T-helper 1 cell treated with Interleukin-12 subunit alpha and Interleukin-12 subunit beta and Interleukin-4 antibody, amounts not matched to agents 30 μg/mL and 1 μg/mL, for 36 hours (primary cell): Measurements from ENCODE around the gene CUBN.

Source experiments
- H3K27ac Mint-ChIP-seq: one replicate; pipeline ENCODE4 v1.8.0; 2021; ENCODE audit warnings: mild to moderate bottlenecking, mixed read lengths
- H3K27me3 Mint-ChIP-seq: one replicate; pipeline ENCODE4 v1.8.0; 2021; ENCODE audit warnings: low read depth, mixed read lengths
- H3K36me3 Mint-ChIP-seq: one replicate; pipeline ENCODE4 v1.8.0; 2021; ENCODE audit warnings: low read depth, mixed read lengths
- H3K4me1 Mint-ChIP-seq: one replicate; pipeline ENCODE4 v1.8.0; 2021; ENCODE audit warnings: low read depth, mixed read lengths
- H3K4me3 Mint-ChIP-seq: one replicate; pipeline ENCODE4 v1.8.0; 2021; ENCODE audit warnings: mild to moderate bottlenecking, moderate library complexity, mixed read lengths
- H3K9me3 Mint-ChIP-seq: one replicate; pipeline ENCODE4 v1.8.0; 2021; ENCODE audit warnings: mixed read lengths

Gene CUBN

GRCh38 chr10:16789261-16789660 lies 340.4 kb downstream of the CUBN start:
- H3K27me3 Mint-ChIP-seq = no peaks in the 10 kb centered on the region
- peaks cover 44% of the 10 kb centered on the region for H3K36me3 Mint-ChIP-seq
- peak overlapping the region; percentile 17 for H3K27ac Mint-ChIP-seq
- H3K4me1 Mint-ChIP-seq = peaks cover 33% of the 10 kb centered on the region
- no peak overlapping the region for H3K4me3 Mint-ChIP-seq
- H3K9me3 Mint-ChIP-seq = peaks cover 10% of the 10 kb centered on the region

DNA sequence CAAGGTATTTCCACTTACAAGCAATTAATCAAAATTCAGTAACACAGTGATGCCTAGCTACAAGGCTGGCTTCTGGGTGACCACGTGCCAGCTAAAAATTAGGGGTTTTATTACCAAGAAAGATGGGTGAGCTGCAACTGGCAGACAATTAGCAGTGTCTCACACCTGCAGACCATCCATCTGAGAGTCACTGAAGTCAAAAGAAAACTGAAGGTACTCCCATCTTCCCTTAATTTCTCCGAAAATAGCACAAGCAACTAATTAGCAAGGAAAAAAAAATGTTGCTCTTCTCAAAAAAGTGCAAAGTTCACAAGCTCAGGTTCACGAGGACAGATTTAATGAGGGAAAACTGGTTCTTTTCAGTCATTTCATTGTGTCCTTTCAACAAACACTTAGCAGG lies 340.8 kb downstream of the CUBN start:
- Mint-ChIP-seq H3K27me3 (no peaks in the 10 kb centered on the region), H3K4me3 (peak overlapping the region; percentile 38), H3K36me3 (peaks cover 48% of the 10 kb centered on the region), H3K27ac (peak overlapping the region; percentile 91), H3K9me3 (peaks cover 10% of the 10 kb centered on the region), H3K4me1 (peaks cover 35% of the 10 kb centered on the region)

DNA sequence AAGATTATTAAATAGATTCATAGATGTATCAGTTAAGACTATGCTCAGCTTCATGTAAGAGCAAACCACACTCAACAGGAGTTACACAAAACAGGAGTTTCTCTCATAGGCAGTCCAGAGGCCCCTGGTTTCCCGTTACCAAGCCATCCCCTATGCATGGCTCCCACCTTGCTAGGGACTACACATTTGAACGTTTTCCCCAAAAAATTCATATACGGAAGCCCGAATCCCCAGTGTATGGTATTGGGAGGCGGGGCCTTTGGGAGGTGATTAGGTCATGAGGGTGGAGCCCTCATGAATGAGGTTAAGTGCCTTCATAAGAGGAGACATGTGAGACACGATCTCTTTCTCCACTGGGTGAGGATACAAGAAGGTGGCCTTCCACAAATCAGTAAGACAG lies 341.5 kb downstream of the CUBN start:
- Mint-ChIP-seq H3K27me3 (no peaks in the 10 kb centered on the region), H3K36me3 (peaks cover 42% of the 10 kb centered on the region), H3K4me3 (peak overlapping the region; percentile 34), H3K27ac (peak overlapping the region; percentile 91), H3K9me3 (peaks cover 5% of the 10 kb centered on the region), H3K4me1 (peaks cover 35% of the 10 kb centered on the region)

- H3K4me3 Mint-ChIP-seq = peak overlapping the region; percentile 34
- H3K4me1 Mint-ChIP-seq = peaks cover 35% of the 10 kb centered on the region
- H3K27ac Mint-ChIP-seq = peak overlapping the region; percentile 91
- H3K9me3 Mint-ChIP-seq = peaks cover 4% of the 10 kb centered on the region
- peaks cover 38% of the 10 kb centered on the region for H3K36me3 Mint-ChIP-seq
- H3K27me3 Mint-ChIP-seq = no peaks in the 10 kb centered on the region
Observed at GRCh38 chr10:16787361-16787791, 342.2 kb downstream of the CUBN start.

- Mint-ChIP-seq H3K4me1 (peaks cover 21% of the 10 kb centered on the region), H3K27ac (no peak overlapping the region), H3K4me3 (no peak overlapping the region), H3K9me3 (no peaks in the 10 kb centered on the region), H3K27me3 (no peaks in the 10 kb centered on the region), H3K36me3 (peaks cover 22% of the 10 kb centered on the region)
Observed at GRCh38 chr10:16780338-16780880, 349.2 kb downstream of the CUBN start.

GRCh38 chr10:16779384-16779915 lies 350.2 kb downstream of the CUBN start:
- Mint-ChIP-seq H3K4me3 (no peak overlapping the region), H3K36me3 (peaks cover 18% of the 10 kb centered on the region), H3K4me1 (peaks cover 18% of the 10 kb centered on the region), H3K27me3 (no peaks in the 10 kb centered on the region), H3K27ac (peak overlapping the region; percentile 20), H3K9me3 (no peaks in the 10 kb centered on the region)

- Mint-ChIP-seq H3K27me3 (no peaks in the 10 kb centered on the region), H3K9me3 (no peaks in the 10 kb centered on the region), H3K36me3 (peaks cover 12% of the 10 kb centered on the region), H3K4me3 (no peak overlapping the region), H3K27ac (no peak overlapping the region), H3K4me1 (peaks cover 18% of the 10 kb centered on the region)
Observed at GRCh38 chr10:16777473-16778370, 351.9 kb downstream of the CUBN start.

DNA sequence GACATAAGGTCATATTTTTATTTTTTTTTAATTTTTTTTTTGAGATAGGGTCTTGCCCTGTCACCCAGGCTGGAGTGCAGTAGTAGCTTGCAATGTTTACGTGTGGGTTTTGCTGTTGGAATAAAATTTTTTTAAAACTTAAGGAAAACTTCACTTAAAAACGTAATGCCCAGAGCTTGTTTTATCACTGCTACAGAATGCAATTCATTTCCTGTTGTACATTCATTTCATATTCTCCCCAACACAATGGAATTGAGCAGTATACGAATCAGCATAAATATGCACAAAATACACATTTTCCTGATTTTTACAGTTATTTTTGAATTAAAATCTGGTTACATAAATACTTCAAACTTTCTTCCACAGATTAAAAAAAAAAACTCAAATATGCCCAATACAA lies 352.7 kb downstream of the CUBN start:
- Mint-ChIP-seq H3K27ac (no peak overlapping the region), H3K4me3 (no peak overlapping the region), H3K4me1 (peaks cover 20% of the 10 kb centered on the region), H3K27me3 (no peaks in the 10 kb centered on the region), H3K36me3 (peaks cover 12% of the 10 kb centered on the region), H3K9me3 (no peaks in the 10 kb centered on the region)
